ENCODE measurements around the gene ADAMTS17. TPM values are rescaled to one million over a fixed set of nuclear protein-coding genes. Genes with fewer than 3 reads are reported as not detected.

ADAMTS17 gene
- total RNA-seq, 1 experiment from 2014 or later = 4.2 TPM

DNA sequence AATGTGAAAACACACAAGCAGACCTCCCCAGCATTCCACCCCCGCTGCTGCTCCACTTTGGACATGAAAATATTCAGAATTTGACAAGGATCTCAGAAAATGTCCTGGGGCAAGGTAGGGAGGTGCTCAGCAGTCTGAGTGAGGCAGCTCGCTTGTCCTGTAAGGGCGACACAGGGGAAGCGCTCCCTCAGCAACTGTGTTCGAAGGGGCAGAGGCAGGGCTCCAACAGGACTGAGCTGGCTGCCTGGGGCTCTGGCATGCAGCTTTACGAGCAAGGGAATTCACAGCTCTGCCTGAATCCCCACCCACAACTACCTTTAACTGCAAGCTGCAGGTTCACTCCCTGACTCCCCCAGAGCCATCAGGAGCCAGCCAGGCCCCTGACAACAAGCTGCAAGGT lies 321.6 kb downstream of the ADAMTS17 start:
- H3K9me3 ChIP-seq (ENCODE audit: control insufficient read depth in 1 of 2, insufficient read depth in 1 of 2, low read depth in 1 of 2, low read length in 2 of 2) = no peaks in the 10 kb centered on the region
- no peaks in the 10 kb centered on the region for H3K79me2 ChIP-seq (ENCODE audit: insufficient read depth, low read length)
- TF ChIP-seq TCF7L2 (IDR thresholded peaks at IDR 0.05; ENCODE audit: borderline replicate concordance, extremely low read depth, insufficient read depth, insufficient read length) (no peak), POLR2AphosphoS5 (IDR thresholded peaks at IDR 0.05; ENCODE audit: low read depth, low read length) (no peak), EGR1 (IDR thresholded peaks at IDR 0.05; ENCODE audit: low read depth) (no peak), FOSL1 (IDR thresholded peaks at IDR 0.05; ENCODE audit: low read depth) (no peak), EZH2phosphoT487 (IDR thresholded peaks at IDR 0.05; ENCODE audit: borderline replicate concordance) (no peak), CEBPB (IDR thresholded peaks at IDR 0.05; ENCODE audit: low read depth) (no peak), ATF3 (IDR thresholded peaks at IDR 0.05) (no peak), EZH2 (IDR thresholded peaks at IDR 0.05) (no peak), ELF1 (IDR thresholded peaks at IDR 0.05; ENCODE audit: borderline replicate concordance, low read depth) (no peak), POLR2A (IDR thresholded peaks at IDR 0.05; ENCODE audit: borderline replicate concordance, extremely low read depth, insufficient read depth, insufficient read length) (no peak), CBX3 (IDR thresholded peaks at IDR 0.05; ENCODE audit: low read depth) (no peak), SRF (IDR thresholded peaks at IDR 0.05; ENCODE audit: low read depth) (no peak), RAD21 (IDR thresholded peaks at IDR 0.05; ENCODE audit: low read depth) (no peak), ZNF274 (IDR thresholded peaks at IDR 0.05; ENCODE audit: low read depth, low read length) (no peak)
- TF ChIP-seq, protein P1, sequence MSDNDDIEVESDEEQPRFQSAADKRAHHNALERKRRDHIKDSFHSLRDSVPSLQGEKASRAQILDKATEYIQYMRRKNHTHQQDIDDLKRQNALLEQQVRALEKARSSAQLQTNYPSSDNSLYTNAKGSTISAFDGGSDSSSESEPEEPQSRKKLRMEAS (IDR thresholded peaks at IDR 0.05) = no peak
- no peaks in the 10 kb centered on the region for H3K36me3 ChIP-seq (ENCODE audit: control insufficient read depth in 1 of 2, insufficient read depth in 2 of 2, low read length in 2 of 2)
- peaks cover 3 to 13% of the 10 kb centered on the region in 2 experiments; a peak in 1 of 4 replicates for H3K4me1 ChIP-seq (ENCODE audit: control insufficient read depth in 1 of 2, insufficient read depth in 2 of 2, low read length in 2 of 2)
- H3K4me2 ChIP-seq (ENCODE audit: low read length) = no peak overlapping the region
- no peaks in the 10 kb centered on the region for H4K20me1 ChIP-seq (ENCODE audit: insufficient read depth)
- ATAC-seq (no peak), DNase-seq (ENCODE audit: low read depth, low spot score) (no peak)
- BruUV-seq (replicated peaks) = no TSS peak
- no peaks in the 10 kb centered on the region for H3K27me3 ChIP-seq (ENCODE audit: insufficient read depth, low read length)
- H3K4me3 ChIP-seq (replicated peaks in 1 of 2; ENCODE audit: low read depth in 1 of 2, low read length in 2 of 2) = no peak overlapping the region
- H3K9me2 ChIP-seq (ENCODE audit: insufficient read depth) = no peaks in the 10 kb centered on the region
- H3K27ac ChIP-seq (ENCODE audit: low read depth, low read length) = no peak overlapping the region
- intact Hi-C loops (cut with micrococcal nuclease) = no loop called here
- no peak overlapping the region for H2AFZ ChIP-seq (ENCODE audit: low read depth, low read length, poor library complexity, severe bottlenecking)
- no peak overlapping the region for H3K9ac ChIP-seq (ENCODE audit: low read length)
- POLR2A ChIA-PET = no interaction called here
- RAD21 ChIA-PET (ENCODE audit: low non-redundant PET in 1 of 2, low total read pairs in 2 of 2, uncharacterized antibody in 2 of 2, unreplicated experiment in 2 of 2) = no interaction called here
- CTCF ChIA-PET = no interaction called here

Data from HCT116 (cell line).